HG03196 (cell line): ENCODE measurements around the gene PPP6R2.
"Not testable (repeated sequence)": the region's sequence is repeated elsewhere in the genome, so short reads cannot be mapped to it uniquely, and the experiment has no call there.

ENCODE experiments used
- ATAC-seq: cut with Tn5 transposase; IDR thresholded peaks from one replicate; pipeline ENCODE4 v1.9.1; 2021; ENCODE audit not compliant: unreplicated experiment

The PPP6R2 gene

GRCh38 chr22:50317674-50318073, 25.5 kb upstream of the PPP6R2 start:
- ATAC-seq: no peak

- ATAC-seq: no peak
These were observed 24.8 kb upstream of the PPP6R2 start for GRCh38 chr22:50318356-50318697.

GRCh38 chr22:50318698-50319411, 24.3 kb upstream of the PPP6R2 start:
- no peak for ATAC-seq

- no peak for ATAC-seq
These were observed 23.6 kb upstream of the PPP6R2 start for GRCh38 chr22:50319503-50319951.

GRCh38 chr22:50320116-50320515, 23.0 kb upstream of the PPP6R2 start:
- ATAC-seq: no peak

GRCh38 chr22:50320671-50321325, 22.3 kb upstream of the PPP6R2 start:
- ATAC-seq: no peak

GRCh38 chr22:50322382-50323104, 20.6 kb upstream of the PPP6R2 start:
- not testable (repeated sequence) for ATAC-seq

- no peak for ATAC-seq
These were observed 19.2 kb upstream of the PPP6R2 start for GRCh38 chr22:50323900-50324299.

- ATAC-seq: no peak
These were observed 17.5 kb upstream of the PPP6R2 start for GRCh38 chr22:50325444-50326224.

- ATAC-seq: no peak
These were observed 16.7 kb upstream of the PPP6R2 start for GRCh38 chr22:50326225-50326955.

GRCh38 chr22:50326956-50327710, 16.0 kb upstream of the PPP6R2 start, which contains the start of gene DENND6B:
DENND6B (minus strand) TSS chr22:50327012; CDS start chr22:50326988, 24 bp downstream.
- ATAC-seq: peak; percentile 72

- ATAC-seq: no peak
These were observed 15.5 kb upstream of the PPP6R2 start for GRCh38 chr22:50327711-50328019.

- ATAC-seq: no peak
These were observed 13.9 kb upstream of the PPP6R2 start for GRCh38 chr22:50329236-50329635.

GRCh38 chr22:50334433-50334832, 8.7 kb upstream of the PPP6R2 start:
- ATAC-seq: not testable (repeated sequence)

- no peak for ATAC-seq
These were observed 5.7 kb upstream of the PPP6R2 start for GRCh38 chr22:50337262-50338041.

GRCh38 chr22:50338042-50338573, 5.0 kb upstream of the PPP6R2 start:
- no peak for ATAC-seq

- no peak for ATAC-seq
These were observed 4.2 kb upstream of the PPP6R2 start for GRCh38 chr22:50338860-50339462.
